Neural cell (in vitro differentiated cells): Measurements from ENCODE around the gene NEFH. TPM values are rescaled to one million over a fixed set of nuclear protein-coding genes. Genes with fewer than 3 reads are reported as not detected.
"Not testable (repeated sequence)": the region's sequence is repeated elsewhere in the genome, so short reads cannot be mapped to it uniquely, and the experiment has no call there.

ENCODE experiments used
- H2AFZ ChIP-seq: fragments of 200-600, 300-800 bp; sonication (generic), shearing (Covaris generic); 2 replicates; pipeline ENCODE4 v1.6.0; 2014; ENCODE audit warnings: low read depth, mild to moderate bottlenecking, antibody characterized with exemption, low read length, moderate library complexity
- H3F3A ChIP-seq: fragments of 200-600 bp; shearing (Covaris generic); 2 replicates; pipeline ENCODE4 v1.6.1; 2016; ENCODE audit warnings: mild to moderate bottlenecking, moderate library complexity, mixed read lengths, antibody characterized with exemption, low read length; ENCODE audit not compliant: insufficient read depth, poor library complexity, severe bottlenecking
- H3K27ac ChIP-seq: fragments of 200-600, 300-800 bp; sonication (generic), shearing (Covaris generic); 2 replicates; pipeline ENCODE4 v1.5.1; 2014; ENCODE audit warnings: mild to moderate bottlenecking, low read length, moderate library complexity
- H3K27me3 ChIP-seq: fragments of 300-800, 200-600 bp; sonication (generic), shearing (Covaris generic); 2 replicates; pipeline ENCODE4 v1.6.0; 2014; ENCODE audit warnings: mild to moderate bottlenecking, low read depth, low read length, moderate library complexity; ENCODE audit not compliant: insufficient read depth
- H3K36me3 ChIP-seq: fragments of 300-800, 200-600 bp; sonication (generic), shearing (Covaris generic); 2 replicates; pipeline ENCODE4 v1.5.1; 2014; ENCODE audit warnings: mild to moderate bottlenecking, antibody characterized with exemption, low read length, moderate library complexity; ENCODE audit not compliant: insufficient read depth
- H3K4me2 ChIP-seq: fragments of 300-800, 200-600 bp; sonication (generic), shearing (Covaris generic); 2 replicates; pipeline ENCODE4 v1.6.0; 2014; ENCODE audit warnings: mild to moderate bottlenecking, low read length
- H3K4me3 ChIP-seq: fragments of 300-800, 200-600 bp; sonication (generic), shearing (Covaris generic); 2 replicates; pipeline ENCODE4 v1.5.1; 2014; ENCODE audit warnings: mild to moderate bottlenecking, low read length, moderate library complexity
- H3K79me2 ChIP-seq: fragments of 200-600 bp; shearing (Covaris generic); replicated peaks from 2 replicates; pipeline ENCODE4 v1.6.0; 2014; ENCODE audit warnings: mild to moderate bottlenecking, low read length, moderate library complexity; ENCODE audit not compliant: insufficient read depth
- H3K9ac ChIP-seq: fragments of 300-800, 200-600 bp; sonication (generic), shearing (Covaris generic); 2 replicates; pipeline ENCODE4 v1.6.1; 2016; ENCODE audit warnings: mild to moderate bottlenecking, low read length, mixed read lengths
- H3K9me2 ChIP-seq: fragments of 200-600 bp; shearing (Covaris generic); 2 replicates; pipeline ENCODE4 v1.6.1; 2016; ENCODE audit warnings: mild to moderate bottlenecking, low read length, mixed read lengths; ENCODE audit not compliant: insufficient read depth
- H3K9me3 ChIP-seq: fragments of 200-600, 300-800 bp; sonication (generic), shearing (Covaris generic); 2 replicates; pipeline ENCODE4 v1.6.1; 2016; ENCODE audit warnings: mild to moderate bottlenecking, mixed run types, low read length, moderate library complexity, mixed read lengths
- H4K20me1 ChIP-seq: fragments of 200-600 bp; shearing (Covaris generic); 2 replicates; pipeline ENCODE4 v1.6.1; 2016; ENCODE audit warnings: mild to moderate bottlenecking, mixed run types; ENCODE audit not compliant: insufficient read depth
- EP300 ChIP-seq: fragments of 450-650 bp; conservative IDR thresholded peaks from 2 replicates; pipeline ENCODE4 v1.6.1; 2014; ENCODE audit warnings: antibody characterized with exemption, mild to moderate bottlenecking, moderate library complexity; ENCODE audit not compliant: poor library complexity, severe bottlenecking
- EZH2 ChIP-seq: fragments of 200-600, 300-800 bp; shearing (Covaris generic), sonication (generic); IDR thresholded peaks from 2 replicates; pipeline ENCODE4 v1.6.1; 2014; ENCODE audit warnings: antibody characterized with exemption, low read length, borderline replicate concordance, mild to moderate bottlenecking; ENCODE audit not compliant: insufficient read depth, poor library complexity, severe bottlenecking
- MXI1 ChIP-seq: fragments of 450-650 bp; conservative IDR thresholded peaks from 2 replicates; pipeline ENCODE4 v1.6.1; 2014; ENCODE audit warnings: antibody characterized with exemption, mild to moderate bottlenecking; ENCODE audit not compliant: poor library complexity, severe bottlenecking
- POLR2AphosphoS5 ChIP-seq: IDR thresholded peaks from 2 replicates; pipeline ENCODE4 v1.6.1; 2012
- RAD21 ChIP-seq: fragments of 450-650 bp; conservative IDR thresholded peaks from 2 replicates; pipeline ENCODE4 v1.6.1; 2014; ENCODE audit warnings: antibody characterized with exemption, mild to moderate bottlenecking, moderate library complexity
- SMC3 ChIP-seq: fragments of 450-650 bp; conservative IDR thresholded peaks from 2 replicates; pipeline ENCODE4 v1.6.1; 2014; ENCODE audit warnings: antibody characterized with exemption, mild to moderate bottlenecking, moderate library complexity; ENCODE audit not compliant: poor library complexity
- TAF1 ChIP-seq: IDR thresholded peaks from 2 replicates; pipeline ENCODE4 v1.6.1; 2012; ENCODE audit warnings: low read depth
- polyA plus RNA-seq: library from polyadenylated mRNA; depleted of rRNA; stranded (reverse); fragments of >200 nt; gene quantifications from 2 replicates; pipeline ENCODE4 v1.2.3, GENCODE V29; 2014
- TF ChIP-seq, protein P1 (sequence below): fragments of 450-650 bp; IDR thresholded peaks from 2 replicates; pipeline ENCODE4 v1.5.1; 2014; ENCODE audit warnings: antibody characterized with exemption, mild to moderate bottlenecking, moderate library complexity; ENCODE audit not compliant: poor library complexity, severe bottlenecking
- TF ChIP-seq, protein P2 (sequence below): IDR thresholded peaks from 2 replicates; pipeline ENCODE4 v1.6.1; 2012; ENCODE audit warnings: borderline replicate concordance

NEFH gene
- polyA plus RNA-seq, 1 donor from 2014 or later, result 0.05 TPM

DNA sequence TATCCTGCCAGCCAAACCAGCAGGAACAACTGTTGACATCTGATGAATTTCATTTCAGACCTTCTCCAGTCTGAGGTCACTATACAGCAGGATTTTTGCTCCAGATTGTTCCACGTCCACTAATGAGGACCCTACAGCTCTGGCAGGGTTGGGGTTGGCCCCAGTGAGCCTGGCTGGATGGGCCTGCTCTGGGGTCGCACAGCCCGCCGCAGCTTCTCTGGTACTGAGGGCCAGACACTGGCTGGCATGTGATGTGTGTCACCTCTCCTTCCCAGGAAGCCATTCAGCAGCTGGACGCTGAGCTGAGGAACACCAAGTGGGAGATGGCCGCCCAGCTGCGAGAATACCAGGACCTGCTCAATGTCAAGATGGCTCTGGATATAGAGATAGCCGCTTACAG is 5.4 kb downstream of the NEFH start:
- H3K27me3 ChIP-seq, result peaks cover 20% of the 10 kb centered on the region
- no peak overlapping the region for H3K4me3 ChIP-seq
- H3K9ac ChIP-seq, result no peak overlapping the region
- H4K20me1 ChIP-seq, result no peaks in the 10 kb centered on the region
- TF ChIP-seq EZH2 (no peak), EP300 (no peak), MXI1 (no peak), RAD21 (no peak), TAF1 (no peak), SMC3 (no peak), POLR2AphosphoS5 (no peak)
- TF ChIP-seq, protein P1, sequence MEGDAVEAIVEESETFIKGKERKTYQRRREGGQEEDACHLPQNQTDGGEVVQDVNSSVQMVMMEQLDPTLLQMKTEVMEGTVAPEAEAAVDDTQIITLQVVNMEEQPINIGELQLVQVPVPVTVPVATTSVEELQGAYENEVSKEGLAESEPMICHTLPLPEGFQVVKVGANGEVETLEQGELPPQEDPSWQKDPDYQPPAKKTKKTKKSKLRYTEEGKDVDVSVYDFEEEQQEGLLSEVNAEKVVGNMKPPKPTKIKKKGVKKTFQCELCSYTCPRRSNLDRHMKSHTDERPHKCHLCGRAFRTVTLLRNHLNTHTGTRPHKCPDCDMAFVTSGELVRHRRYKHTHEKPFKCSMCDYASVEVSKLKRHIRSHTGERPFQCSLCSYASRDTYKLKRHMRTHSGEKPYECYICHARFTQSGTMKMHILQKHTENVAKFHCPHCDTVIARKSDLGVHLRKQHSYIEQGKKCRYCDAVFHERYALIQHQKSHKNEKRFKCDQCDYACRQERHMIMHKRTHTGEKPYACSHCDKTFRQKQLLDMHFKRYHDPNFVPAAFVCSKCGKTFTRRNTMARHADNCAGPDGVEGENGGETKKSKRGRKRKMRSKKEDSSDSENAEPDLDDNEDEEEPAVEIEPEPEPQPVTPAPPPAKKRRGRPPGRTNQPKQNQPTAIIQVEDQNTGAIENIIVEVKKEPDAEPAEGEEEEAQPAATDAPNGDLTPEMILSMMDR, result no peak
- TF ChIP-seq, protein P2, sequence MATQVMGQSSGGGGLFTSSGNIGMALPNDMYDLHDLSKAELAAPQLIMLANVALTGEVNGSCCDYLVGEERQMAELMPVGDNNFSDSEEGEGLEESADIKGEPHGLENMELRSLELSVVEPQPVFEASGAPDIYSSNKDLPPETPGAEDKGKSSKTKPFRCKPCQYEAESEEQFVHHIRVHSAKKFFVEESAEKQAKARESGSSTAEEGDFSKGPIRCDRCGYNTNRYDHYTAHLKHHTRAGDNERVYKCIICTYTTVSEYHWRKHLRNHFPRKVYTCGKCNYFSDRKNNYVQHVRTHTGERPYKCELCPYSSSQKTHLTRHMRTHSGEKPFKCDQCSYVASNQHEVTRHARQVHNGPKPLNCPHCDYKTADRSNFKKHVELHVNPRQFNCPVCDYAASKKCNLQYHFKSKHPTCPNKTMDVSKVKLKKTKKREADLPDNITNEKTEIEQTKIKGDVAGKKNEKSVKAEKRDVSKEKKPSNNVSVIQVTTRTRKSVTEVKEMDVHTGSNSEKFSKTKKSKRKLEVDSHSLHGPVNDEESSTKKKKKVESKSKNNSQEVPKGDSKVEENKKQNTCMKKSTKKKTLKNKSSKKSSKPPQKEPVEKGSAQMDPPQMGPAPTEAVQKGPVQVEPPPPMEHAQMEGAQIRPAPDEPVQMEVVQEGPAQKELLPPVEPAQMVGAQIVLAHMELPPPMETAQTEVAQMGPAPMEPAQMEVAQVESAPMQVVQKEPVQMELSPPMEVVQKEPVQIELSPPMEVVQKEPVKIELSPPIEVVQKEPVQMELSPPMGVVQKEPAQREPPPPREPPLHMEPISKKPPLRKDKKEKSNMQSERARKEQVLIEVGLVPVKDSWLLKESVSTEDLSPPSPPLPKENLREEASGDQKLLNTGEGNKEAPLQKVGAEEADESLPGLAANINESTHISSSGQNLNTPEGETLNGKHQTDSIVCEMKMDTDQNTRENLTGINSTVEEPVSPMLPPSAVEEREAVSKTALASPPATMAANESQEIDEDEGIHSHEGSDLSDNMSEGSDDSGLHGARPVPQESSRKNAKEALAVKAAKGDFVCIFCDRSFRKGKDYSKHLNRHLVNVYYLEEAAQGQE, result no peak
- H3K27ac ChIP-seq, result no peak overlapping the region
- no peaks in the 10 kb centered on the region for H3K36me3 ChIP-seq
- H3F3A ChIP-seq, result no peaks in the 10 kb centered on the region
- H3K9me2 ChIP-seq, result no peaks in the 10 kb centered on the region
- no peaks in the 10 kb centered on the region for H3K9me3 ChIP-seq
- H2AFZ ChIP-seq, result no peak overlapping the region
- no peak overlapping the region for H3K4me2 ChIP-seq
- H3K79me2 ChIP-seq, result no peaks in the 10 kb centered on the region

DNA sequence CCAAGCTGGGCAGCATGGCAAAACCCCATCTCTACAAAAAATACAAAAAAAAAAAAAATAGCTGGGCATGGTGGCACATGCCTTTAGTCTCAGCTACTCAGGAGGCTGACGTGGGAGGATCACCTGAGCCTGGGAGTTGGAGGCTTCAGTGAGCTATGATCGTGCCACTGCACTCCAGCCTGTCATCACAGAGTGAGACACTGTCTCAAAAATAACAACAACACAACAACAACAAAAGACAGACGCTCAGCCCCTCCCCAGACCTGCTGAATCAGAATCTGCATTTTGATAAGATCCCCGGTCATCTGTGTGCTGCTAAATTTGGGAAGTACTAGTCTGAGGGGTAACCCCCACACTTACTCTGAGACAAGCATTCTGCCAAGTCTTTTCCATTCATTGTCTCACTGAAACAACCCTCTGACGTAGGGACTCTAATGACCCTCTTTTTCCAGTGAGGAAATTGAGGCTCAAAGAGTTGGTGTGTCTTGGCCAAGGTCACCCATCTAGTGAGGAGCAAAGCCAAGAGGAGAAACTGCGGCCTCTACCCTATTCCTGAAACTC is 7.5 kb downstream of the NEFH start:
- Histone ChIP-seq H3K27ac (no peak overlapping the region), H3K27me3 (no peaks in the 10 kb centered on the region), H2AFZ (no peak overlapping the region), H4K20me1 (no peaks in the 10 kb centered on the region), H3K4me3 (no peak overlapping the region), H3K9me2 (no peaks in the 10 kb centered on the region), H3K79me2 (no peaks in the 10 kb centered on the region), H3K9ac (no peak overlapping the region), H3F3A (no peaks in the 10 kb centered on the region), H3K4me2 (no peak overlapping the region), H3K36me3 (no peaks in the 10 kb centered on the region), H3K9me3 (no peaks in the 10 kb centered on the region)
- TF ChIP-seq, protein P2, result no peak
- TF ChIP-seq, protein P1, result no peak
- TF ChIP-seq POLR2AphosphoS5, result no peak

DNA sequence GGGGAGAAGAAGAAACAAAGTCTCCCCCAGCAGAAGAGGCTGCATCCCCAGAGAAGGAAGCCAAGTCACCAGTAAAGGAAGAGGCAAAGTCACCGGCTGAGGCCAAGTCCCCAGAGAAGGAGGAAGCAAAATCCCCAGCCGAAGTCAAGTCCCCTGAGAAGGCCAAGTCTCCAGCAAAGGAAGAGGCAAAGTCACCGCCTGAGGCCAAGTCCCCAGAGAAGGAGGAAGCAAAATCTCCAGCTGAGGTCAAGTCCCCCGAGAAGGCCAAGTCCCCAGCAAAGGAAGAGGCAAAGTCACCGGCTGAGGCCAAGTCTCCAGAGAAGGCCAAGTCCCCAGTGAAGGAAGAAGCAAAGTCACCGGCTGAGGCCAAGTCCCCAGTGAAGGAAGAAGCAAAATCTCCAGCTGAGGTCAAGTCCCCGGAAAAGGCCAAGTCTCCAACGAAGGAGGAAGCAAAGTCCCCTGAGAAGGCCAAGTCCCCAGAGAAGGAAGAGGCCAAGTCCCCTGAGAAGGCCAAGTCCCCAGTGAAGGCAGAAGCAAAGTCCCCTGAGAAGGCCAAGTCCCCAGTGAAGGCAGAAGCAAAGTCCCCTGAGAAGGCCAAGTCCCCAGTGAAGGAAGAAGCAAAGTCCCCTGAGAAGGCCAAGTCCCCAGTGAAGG is 9.2 kb downstream of the NEFH start:
- not testable (repeated sequence) for H3K79me2 ChIP-seq, H3K36me3 ChIP-seq, H3K4me2 ChIP-seq, H3K4me3 ChIP-seq, H4K20me1 ChIP-seq, H3K9me2 ChIP-seq, H2AFZ ChIP-seq, H3K9me3 ChIP-seq, H3F3A ChIP-seq, H3K9ac ChIP-seq, H3K27me3 ChIP-seq, H3K27ac ChIP-seq
